Mesenchymal stem cell (in vitro differentiated cells and primary cell): ENCODE results near the gene PSAT1. TPM values are rescaled to one million over a fixed set of nuclear protein-coding genes. Genes with fewer than 3 reads are reported as not detected.

Source experiments
- DNase-seq: peaks from one replicate; pipeline ENCODE4 v3.0.0-alpha.2; 2013
- H2AFZ ChIP-seq: one replicate; pipeline ENCODE4 v1.6.1; 2013; ENCODE audit warnings: low read depth, mild to moderate bottlenecking, control low read depth, inconsistent platforms, low read length, moderate library complexity
- H2AK5ac ChIP-seq: 2 replicates; pipeline ENCODE4 v1.6.1; 2013; ENCODE audit warnings: low read length, moderate library complexity, mild to moderate bottlenecking, inconsistent platforms; ENCODE audit not compliant: severe bottlenecking
- H2BK120ac ChIP-seq: one replicate; pipeline ENCODE4 v1.6.1; 2013; ENCODE audit warnings: low read depth, mild to moderate bottlenecking, inconsistent platforms, low read length, moderate library complexity
- H2BK12ac ChIP-seq, 2 experiments: one replicate each; pipeline ENCODE4 v1.6.1; 2013; ENCODE audit warnings: inconsistent platforms in 2 of 2, low read length in 2 of 2, mild to moderate bottlenecking in 2 of 2, moderate library complexity in 2 of 2, control low read depth in 1 of 2
- H2BK15ac ChIP-seq: one replicate; pipeline ENCODE4 v1.6.1; 2013; ENCODE audit warnings: mild to moderate bottlenecking, low read depth, inconsistent platforms; ENCODE audit not compliant: poor library complexity, severe bottlenecking
- H2BK5ac ChIP-seq: 2 replicates; pipeline ENCODE4 v1.6.1; 2013; ENCODE audit warnings: low read depth, mild to moderate bottlenecking, low read length, control low read depth, inconsistent platforms; ENCODE audit not compliant: poor library complexity, severe bottlenecking
- H3K14ac ChIP-seq, 2 experiments: one replicate each; pipeline ENCODE4 v1.6.1; 2013; ENCODE audit warnings: inconsistent platforms in 2 of 2, low read length in 2 of 2, control low read depth in 1 of 2, mild to moderate bottlenecking in 1 of 2, moderate library complexity in 1 of 2
- H3K18ac ChIP-seq, 2 experiments: one replicate each; pipeline ENCODE4 v1.6.1; 2013; ENCODE audit warnings: inconsistent platforms in 2 of 2, low read length in 2 of 2, control low read depth in 1 of 2, low read depth in 1 of 2, mild to moderate bottlenecking in 1 of 2
- H3K23ac ChIP-seq, 2 experiments: one replicate each; pipeline ENCODE4 v1.6.1; 2013; ENCODE audit warnings: inconsistent platforms in 2 of 2, low read length in 2 of 2, mild to moderate bottlenecking in 2 of 2, moderate library complexity in 2 of 2, control low read depth in 1 of 2
- H3K27ac ChIP-seq: 2 replicates; pipeline ENCODE4 v1.5.1; 2013; ENCODE audit warnings: mild to moderate bottlenecking, moderate library complexity, low read length, control low read depth, inconsistent platforms; ENCODE audit not compliant: poor library complexity, severe bottlenecking
- H3K27me3 ChIP-seq, 2 experiments: 2 replicates each; pipeline versions ENCODE4 v1.6.1 to v1.7.0; 2013; ENCODE audit warnings: low read length in 2 of 2, mild to moderate bottlenecking in 2 of 2, moderate library complexity in 2 of 2, control low read depth in 1 of 2, inconsistent platforms in 1 of 2; ENCODE audit not compliant: control insufficient read depth in 1 of 2, insufficient read depth in 1 of 2
- H3K36me3 ChIP-seq, 2 experiments: 2 replicates each; pipeline versions ENCODE4 v1.6.1 to v1.7.0; 2013; ENCODE audit warnings: low read length in 2 of 2, control low read depth in 1 of 2, inconsistent platforms in 1 of 2, low read depth in 1 of 2, mild to moderate bottlenecking in 1 of 2; ENCODE audit not compliant: insufficient read depth in 2 of 2, control insufficient read depth in 1 of 2
- H3K4ac ChIP-seq, 2 experiments: one replicate each; pipeline ENCODE4 v1.6.1; 2013; ENCODE audit warnings: inconsistent platforms in 2 of 2, low read length in 2 of 2, mild to moderate bottlenecking in 2 of 2, moderate library complexity in 2 of 2, control low read depth in 1 of 2, low read depth in 1 of 2
- H3K4me1 ChIP-seq: 2 replicates; pipeline ENCODE4 v1.6.1; 2013; ENCODE audit warnings: low read depth, low read length, control low read depth; ENCODE audit not compliant: control insufficient read depth, insufficient read depth
- H3K4me2 ChIP-seq: 2 replicates; pipeline ENCODE4 v1.6.1; 2013; ENCODE audit warnings: low read length, mild to moderate bottlenecking, inconsistent platforms; ENCODE audit not compliant: poor library complexity, severe bottlenecking
- H3K4me3 ChIP-seq, 2 experiments: 2 replicates each; pipeline versions ENCODE4 v1.5.1 to v1.7.0; 2013; ENCODE audit warnings: low read length in 2 of 2, mild to moderate bottlenecking in 2 of 2, control low read depth in 1 of 2, low read depth in 1 of 2; ENCODE audit not compliant: insufficient read depth in 1 of 2
- H3K79me1 ChIP-seq: replicated peaks from 2 replicates; pipeline ENCODE4 v1.6.1; 2013; ENCODE audit warnings: mild to moderate bottlenecking, control low read depth, low read length, inconsistent platforms; ENCODE audit not compliant: poor library complexity, severe bottlenecking
- H3K9ac ChIP-seq: 2 replicates; pipeline ENCODE4 v1.7.0; 2013; ENCODE audit warnings: mild to moderate bottlenecking, low read length, moderate library complexity
- H3K9me3 ChIP-seq: 2 replicates; pipeline ENCODE4 v1.7.0; 2013; ENCODE audit warnings: mild to moderate bottlenecking, low read length; ENCODE audit not compliant: control insufficient read depth
- H4K8ac ChIP-seq: one replicate; pipeline ENCODE4 v1.6.1; 2013; ENCODE audit warnings: inconsistent platforms, mild to moderate bottlenecking, low read length, moderate library complexity
- H4K91ac ChIP-seq: one replicate; pipeline ENCODE4 v1.6.1; 2013; ENCODE audit warnings: mild to moderate bottlenecking, low read length, inconsistent platforms
- whole genome bisulfite sequencing: methylation state at CpG from one replicate; pipeline ENCODE4 v1.1.7; 2013; ENCODE audit warnings: mixed read lengths; 5-methylcytosine and 5-hydroxymethylcytosine counted together
- polyA plus RNA-seq, 2 experiments: library from polyadenylated mRNA; stranded (reverse); fragments of 200-250 nt; gene quantifications; one replicate each; pipeline ENCODE4 v1.2.3, GENCODE V29; 2013

Gene PSAT1
- polyA plus RNA-seq (2013, experiment 1 of 2): 93.9 TPM
- polyA plus RNA-seq (2013, experiment 2 of 2): 102 TPM

GRCh38 chr9:78296893-78297671, at the start of gene PSAT1:
Gene PSAT1, plus strand, starts transcription at chr9:78297125. Its CDS starts 86 bp downstream, at chr9:78297211.
- H2BK120ac ChIP-seq: peak within 1 kb of the TSS; percentile 6
- H3K79me1 ChIP-seq: peaks cover 5% of the 10 kb centered on the region
- peaks cover 7% of the 10 kb centered on the region for H3K4me1 ChIP-seq
- peak; percentile 98 for DNase-seq
- peak within 1 kb of the TSS in 1 of 2 experiments; percentile 96 for H3K23ac ChIP-seq
- H3K27me3 ChIP-seq: peaks cover 0 to 6% of the 10 kb centered on the region in 2 experiments
- H3K14ac ChIP-seq: peak within 1 kb of the TSS in 1 of 2 experiments; percentile 94
- H3K9me3 ChIP-seq: no peaks in the 10 kb centered on the region
- peak within 1 kb of the TSS in 1 of 2 experiments; percentile 89 for H2BK12ac ChIP-seq
- H3K4ac ChIP-seq: peak within 1 kb of the TSS; percentile 92 to 95
- peak within 1 kb of the TSS; percentile 93 for H2BK15ac ChIP-seq
- peak within 1 kb of the TSS; percentile 99 for H2AFZ ChIP-seq
- H2BK5ac ChIP-seq: peak within 1 kb of the TSS; percentile 85
- H4K8ac ChIP-seq: peak within 1 kb of the TSS; percentile 77
- H3K18ac ChIP-seq: peak within 1 kb of the TSS; percentile 76 to 86
- peak within 1 kb of the TSS; percentile 89 for H3K9ac ChIP-seq
- peak within 1 kb of the TSS; percentile 69 for H2AK5ac ChIP-seq
- H3K27ac ChIP-seq: peak within 1 kb of the TSS; percentile 88
- peak within 1 kb of the TSS; percentile 98 for H3K4me2 ChIP-seq
- no peaks in the 10 kb centered on the region for H3K36me3 ChIP-seq
- WGBS: under 1% methylated on average over 75 of the region's 76 CpGs
- H4K91ac ChIP-seq: peak within 1 kb of the TSS; percentile 82
- peak within 1 kb of the TSS; percentile 88 for H3K4me3 ChIP-seq

GRCh38 chr9:78248635-78249034, 48.3 kb upstream of the PSAT1 start:
- H3K36me3 ChIP-seq: peaks cover 3% of the 10 kb centered on the region in 2 experiments
- no peak overlapping the region for H3K18ac ChIP-seq
- no peak overlapping the region for H3K9ac ChIP-seq

GRCh38 chr9:78249542-78249941, 47.4 kb upstream of the PSAT1 start:
- no peak overlapping the region for H2BK5ac ChIP-seq
- no peak overlapping the region for H2BK15ac ChIP-seq
- no peak overlapping the region for H3K23ac ChIP-seq
- no peak overlapping the region for H3K18ac ChIP-seq
- no peak overlapping the region for H3K4ac ChIP-seq
- H3K4me3 ChIP-seq: no peak overlapping the region
- H2AFZ ChIP-seq: no peak overlapping the region
- H2BK120ac ChIP-seq: no peak overlapping the region
- no peak overlapping the region for H3K4me2 ChIP-seq
- DNase-seq: no peak
- no peak overlapping the region for H2AK5ac ChIP-seq
- no peaks in the 10 kb centered on the region for H3K9me3 ChIP-seq
- H3K14ac ChIP-seq: no peak overlapping the region
- H3K27ac ChIP-seq: no peak overlapping the region
- no peak overlapping the region for H4K91ac ChIP-seq
- H3K4me1 ChIP-seq: no peaks in the 10 kb centered on the region
- no peaks in the 10 kb centered on the region for H3K27me3 ChIP-seq
- no peak overlapping the region for H2BK12ac ChIP-seq
- H3K36me3 ChIP-seq: peaks cover 0 to 3% of the 10 kb centered on the region in 2 experiments
- peaks cover 2% of the 10 kb centered on the region for H3K79me1 ChIP-seq
- no peak overlapping the region for H4K8ac ChIP-seq
- H3K9ac ChIP-seq: no peak overlapping the region

More at GRCh38 chr9:78248635-78249034, 48.3 kb upstream of the PSAT1 start:
- WGBS: no CpG with 5 or more reads among the region's 1 CpG
- Histone ChIP-seq H2BK5ac (no peak overlapping the region), H2AFZ (no peak overlapping the region), H3K14ac (no peak overlapping the region), H3K4me2 (no peak overlapping the region), H3K79me1 (peaks cover 4% of the 10 kb centered on the region), H3K9me3 (no peaks in the 10 kb centered on the region), H2BK15ac (no peak overlapping the region), H4K8ac (no peak overlapping the region), H3K4ac (no peak overlapping the region), H3K27me3 (no peaks in the 10 kb centered on the region), H2BK12ac (no peak overlapping the region), H3K4me1 (peaks cover 2% of the 10 kb centered on the region), H3K23ac (no peak overlapping the region), H4K91ac (no peak overlapping the region), H2AK5ac (no peak overlapping the region), H3K4me3 (no peak overlapping the region), H3K27ac (no peak overlapping the region), H2BK120ac (no peak overlapping the region)
- DNase-seq: no peak

- H2AFZ ChIP-seq: no peak overlapping the region
- H2AK5ac ChIP-seq: no peak overlapping the region
- H2BK12ac ChIP-seq: no peak overlapping the region
- no peak overlapping the region for H3K27ac ChIP-seq
- no peak for DNase-seq
- H4K91ac ChIP-seq: no peak overlapping the region
- no peak overlapping the region for H3K18ac ChIP-seq
- no peaks in the 10 kb centered on the region for H3K4me1 ChIP-seq
- no peaks in the 10 kb centered on the region for H3K9me3 ChIP-seq
- H2BK5ac ChIP-seq: no peak overlapping the region
- no peak overlapping the region for H3K4me2 ChIP-seq
- no peaks in the 10 kb centered on the region for H3K79me1 ChIP-seq
- no peak overlapping the region for H3K4me3 ChIP-seq
- no peak overlapping the region for H3K4ac ChIP-seq
- no peak overlapping the region for H4K8ac ChIP-seq
- WGBS: no CpG with 5 or more reads among the region's 1 CpG
- no peak overlapping the region for H2BK15ac ChIP-seq
- no peak overlapping the region for H2BK120ac ChIP-seq
- H3K9ac ChIP-seq: no peak overlapping the region
- no peaks in the 10 kb centered on the region for H3K27me3 ChIP-seq
- H3K23ac ChIP-seq: no peak overlapping the region
- H3K14ac ChIP-seq: no peak overlapping the region
- H3K36me3 ChIP-seq: no peaks in the 10 kb centered on the region
Measured at GRCh38 chr9:78252616-78253015, 44.3 kb upstream of the PSAT1 start.
